IMR-90 (cell line): Measurements from ENCODE around the gene MYRFL. TPM values are rescaled to one million over a fixed set of nuclear protein-coding genes. Genes with fewer than 3 reads are reported as not detected.

Source experiments
- ATAC-seq: fragments of 200-7000 bp; cut with Tn5 transposase; 2 replicates; pipeline ENCODE4 v1.9.1; 2020; ENCODE audit warnings: low read depth, mild to moderate bottlenecking, moderate library complexity
- BruUV-seq: library from RNA; stranded (reverse); fragments of 400-500 nt; replicated peaks from 2 replicates; lab custom pipeline; 2021; lab: Mats Ljungman, UMichigan
- CTCF ChIA-PET: fragments of 300-600 bp; formaldehyde crosslinking; extraction: SDS; loops from one replicate; lab custom pipeline; 2021; ENCODE audit warnings: antibody characterized with exemption; lab: Yijun Ruan, JAX
- POLR2A ChIA-PET: fragments of 300-600 bp; sonication (Branson Sonifier 250); formaldehyde crosslinking; loops from one replicate; lab custom pipeline; 2022; ENCODE audit warnings: antibody characterized with exemption; ENCODE audit not compliant: unreplicated experiment; lab: Charles Lee
- DNase-seq: peaks from one replicate; pipeline ENCODE4 v3.0.0; 2013
- H2AFZ ChIP-seq: replicated peaks from 2 replicates; pipeline ENCODE3; 2013; ENCODE audit warnings: low read length, mild to moderate bottlenecking; ENCODE audit not compliant: poor library complexity
- H2AK5ac ChIP-seq: 2 replicates; pipeline ENCODE4 v1.6.1; 2013; ENCODE audit warnings: low read depth, low read length, inconsistent platforms
- H2AK9ac ChIP-seq: replicated peaks from 2 replicates; pipeline ENCODE3; 2013; ENCODE audit warnings: mild to moderate bottlenecking, low read depth, low read length, moderate library complexity; ENCODE audit not compliant: poor library complexity
- H2BK120ac ChIP-seq: 2 replicates; pipeline ENCODE4 v1.6.1; 2013; ENCODE audit warnings: low read depth, low read length, inconsistent platforms
- H2BK15ac ChIP-seq: 3 replicates; pipeline ENCODE4 v1.6.1; 2013; ENCODE audit warnings: low read depth, low read length, inconsistent platforms
- H2BK20ac ChIP-seq: 2 replicates; pipeline ENCODE4 v1.6.1; 2013; ENCODE audit warnings: low read depth, mild to moderate bottlenecking, inconsistent platforms, low read length, moderate library complexity
- H2BK5ac ChIP-seq: 2 replicates; pipeline ENCODE4 v1.6.1; 2013; ENCODE audit warnings: mild to moderate bottlenecking, low read depth, low read length, inconsistent platforms; ENCODE audit not compliant: poor library complexity, severe bottlenecking
- H3K14ac ChIP-seq: replicated peaks from 2 replicates; pipeline ENCODE4 v1.6.1; 2013; ENCODE audit warnings: low read depth, low read length, inconsistent platforms
- H3K18ac ChIP-seq: 2 replicates; pipeline ENCODE4 v1.6.1; 2013; ENCODE audit warnings: low read depth, low read length, control low read depth
- H3K23ac ChIP-seq: 2 replicates; pipeline ENCODE4 v1.6.1; 2013; ENCODE audit warnings: low read depth, low read length, inconsistent platforms
- H3K27ac ChIP-seq: 2 replicates; pipeline ENCODE4 v1.5.1; 2013; ENCODE audit warnings: mild to moderate bottlenecking, control low read depth, low read length; ENCODE audit not compliant: insufficient read depth
- H3K27me3 ChIP-seq: 2 replicates; pipeline ENCODE4 v1.6.1; 2013; ENCODE audit warnings: low read length; ENCODE audit not compliant: control insufficient read depth, insufficient read depth
- H3K36me3 ChIP-seq: 2 replicates; pipeline ENCODE4 v1.6.1; 2013; ENCODE audit warnings: low read length, mixed read lengths; ENCODE audit not compliant: control insufficient read depth, insufficient read depth
- H3K4ac ChIP-seq: 2 replicates; pipeline ENCODE4 v1.6.1; 2013; ENCODE audit warnings: low read depth, low read length, inconsistent platforms
- H3K4me1 ChIP-seq: 2 replicates; pipeline ENCODE4 v1.6.1; 2013; ENCODE audit warnings: low read length, mixed read lengths; ENCODE audit not compliant: control insufficient read depth, insufficient read depth
- H3K4me2 ChIP-seq: 2 replicates; pipeline ENCODE4 v1.6.1; 2013; ENCODE audit warnings: low read depth, mild to moderate bottlenecking, control low read depth, low read length, moderate library complexity
- H3K4me3 ChIP-seq: 2 replicates; pipeline ENCODE4 v1.5.1; 2013; ENCODE audit warnings: low read depth, mild to moderate bottlenecking, control low read depth, low read length, moderate library complexity; ENCODE audit not compliant: insufficient read depth
- H3K56ac ChIP-seq: 2 replicates; pipeline ENCODE4 v1.6.1; 2013; ENCODE audit warnings: low read length, inconsistent platforms; ENCODE audit not compliant: insufficient read depth; ENCODE audit errors: extremely low read depth
- H3K79me1 ChIP-seq, 2 experiments: 2 replicates each; pipeline ENCODE4 v1.6.1; 2013; ENCODE audit warnings: low read length in 2 of 2, inconsistent platforms in 1 of 2, low read depth in 1 of 2
- H3K9ac ChIP-seq: 2 replicates; pipeline ENCODE4 v1.6.1; 2013; ENCODE audit warnings: low read depth, low read length, control low read depth
- H3K9me1 ChIP-seq: 2 replicates; pipeline ENCODE4 v1.6.1; 2013; ENCODE audit warnings: low read length, inconsistent platforms; ENCODE audit not compliant: insufficient read depth
- H3K9me3 ChIP-seq: 2 replicates; pipeline ENCODE4 v1.6.1; 2013; ENCODE audit warnings: low read length; ENCODE audit not compliant: control insufficient read depth, insufficient read depth
- H4K20me1 ChIP-seq: 2 replicates; pipeline ENCODE4 v1.6.1; 2013; ENCODE audit warnings: low read length, inconsistent platforms; ENCODE audit not compliant: insufficient read depth
- H4K5ac ChIP-seq: 2 replicates; pipeline ENCODE4 v1.6.1; 2013; ENCODE audit warnings: mild to moderate bottlenecking, low read depth, low read length, control low read depth
- H4K8ac ChIP-seq, 2 experiments: 2 replicates each; pipeline ENCODE4 v1.6.1; 2013; ENCODE audit warnings: low read depth in 2 of 2, low read length in 2 of 2, control low read depth in 1 of 2, inconsistent platforms in 1 of 2
- H4K91ac ChIP-seq: 2 replicates; pipeline ENCODE4 v1.6.1; 2013; ENCODE audit warnings: low read depth, low read length, inconsistent platforms; ENCODE audit not compliant: insufficient read depth
- CEBPB ChIP-seq: IDR thresholded peaks from 2 replicates; pipeline ENCODE4 v1.6.1; 2012; ENCODE audit warnings: low read depth, low read length, improper control_type of control experiment
- MAFK ChIP-seq: IDR thresholded peaks from 2 replicates; pipeline ENCODE4 v1.6.1; 2012; ENCODE audit warnings: low read depth, low read length, improper control_type of control experiment
- MXI1 ChIP-seq: IDR thresholded peaks from 2 replicates; pipeline ENCODE4 v1.6.1; 2012; ENCODE audit warnings: low read depth, mild to moderate bottlenecking, low read length, moderate library complexity, borderline replicate concordance
- POLR2A ChIP-seq: IDR thresholded peaks from 2 replicates; pipeline ENCODE4 v1.6.1; 2012; ENCODE audit warnings: mild to moderate bottlenecking, low read depth, low read length
- WGBS, 2 experiments: methylation state at CpG; one replicate each; pipeline versions ENCODE4 v1.1.5 to v1.1.7; 2013; ENCODE audit warnings: missing lambda C conversion rate in 2 of 2; ENCODE audit not compliant: insufficient read length in 1 of 2; ENCODE audit errors: extremely low coverage in 2 of 2; 5-methylcytosine and 5-hydroxymethylcytosine counted together
- dilution Hi-C: fragments of 300-500 bp; cut with HindIII; formaldehyde crosslinking; loops from one replicate; pipeline ENCODE4 v1.14.3; 2018; ENCODE audit warnings: low sequenced_read_pairs; ENCODE audit not compliant: unreplicated experiment
- in situ Hi-C: fragments of 300-500 bp; cut with MboI; formaldehyde crosslinking; loops from 3 replicates; pipeline ENCODE4 v1.14.3; 2019; ENCODE audit warnings: low sequenced_read_pairs, inconsistent platforms, mixed read lengths
- intact Hi-C: fragments of 100-400 bp; cut with micrococcal nuclease; formaldehyde crosslinking; loops from 2 replicates; pipeline ENCODE4 v1.10.0; 2022
- polyA plus RNA-seq, 3 experiments: library from polyadenylated mRNA; depleted of rRNA; stranded (reverse); fragments of >200 nt; gene quantifications; 2 replicates each; pipeline ENCODE4 v1.2.3, GENCODE V29; 2012; ENCODE audit warnings: low replicate concordance in 1 of 3
- total RNA-seq: library from RNA; depleted of rRNA; stranded (reverse); fragments of >200 nt; gene quantifications from 2 replicates; pipeline ENCODE4 v1.2.3, GENCODE V29; 2012

Gene MYRFL
- total and polyA plus RNA-seq, 2 of the 4 experiments (the other 2 are of a cell fraction): not detected

GRCh38 chr12:69934011-69934410, 109.0 kb downstream of the MYRFL start:
- H3K9me1 ChIP-seq: no peaks in the 10 kb centered on the region
- H3K23ac ChIP-seq: no peak overlapping the region
- no peak overlapping the region for H2BK5ac ChIP-seq
- no peak overlapping the region for H3K4ac ChIP-seq
- H3K4me1 ChIP-seq: no peaks in the 10 kb centered on the region
- H4K8ac ChIP-seq: no peak overlapping the region
- no peaks in the 10 kb centered on the region for H3K9me3 ChIP-seq
- no peak for DNase-seq
- TF ChIP-seq MXI1 (no peak), CEBPB (no peak), MAFK (no peak), POLR2A (no peak)
- no peaks in the 10 kb centered on the region for H3K36me3 ChIP-seq
- ChIA-PET CTCF (no interaction called here), POLR2A (no interaction called here)
- H3K4me2 ChIP-seq: no peak overlapping the region
- H3K79me1 ChIP-seq: no peaks in the 10 kb centered on the region
- H3K27me3 ChIP-seq: no peaks in the 10 kb centered on the region
- no peak overlapping the region for H4K5ac ChIP-seq
- H2AFZ ChIP-seq: no peak overlapping the region
- H2BK20ac ChIP-seq: no peak overlapping the region
- no peak overlapping the region for H2AK9ac ChIP-seq
- intact Hi-C loops: no loop called here
- H3K9ac ChIP-seq: no peak overlapping the region
- H3K18ac ChIP-seq: no peak overlapping the region
- no peak for ATAC-seq
- no peak overlapping the region for H2BK120ac ChIP-seq
- H2BK15ac ChIP-seq: no peak overlapping the region
- H3K56ac ChIP-seq: no peak overlapping the region
- dilution Hi-C loops: no loop called here
- no peak overlapping the region for H2AK5ac ChIP-seq
- in situ Hi-C loops: no loop called here
- no peak overlapping the region for H4K91ac ChIP-seq
- no peak overlapping the region for H3K14ac ChIP-seq
- H4K20me1 ChIP-seq: no peaks in the 10 kb centered on the region
- H3K4me3 ChIP-seq: no peak overlapping the region
- no TSS peak for BruUV-seq
- WGBS, 2 experiments: no CpG with 5 or more reads among the region's 4 CpGs
- H3K27ac ChIP-seq: no peak overlapping the region
